SK-N-SH (cell line): Measurements from ENCODE around the gene UBE2G1.

Source experiments
- EP300 ChIP-seq, 2 experiments: IDR thresholded peaks; 2 replicates each; pipeline versions ENCODE4 v1.4.0 to v1.6.1; 2012; ENCODE audit warnings: borderline replicate concordance in 1 of 2, low read depth in 1 of 2, low read length in 1 of 2
- EZH2phosphoT487 ChIP-seq: fragments of 200-600 bp; sonication (generic); IDR thresholded peaks from 2 replicates; pipeline ENCODE4 v1.6.1; 2017; ENCODE audit warnings: low read depth, mixed run types, mild to moderate bottlenecking, antibody characterized with exemption, moderate library complexity, borderline replicate concordance
- FOXM1 ChIP-seq: IDR thresholded peaks from 2 replicates; pipeline ENCODE4 v1.4.0; 2012; ENCODE audit warnings: low read depth, mild to moderate bottlenecking
- JUND ChIP-seq: IDR thresholded peaks from 2 replicates; pipeline ENCODE4 v1.4.0; 2012
- NFIC ChIP-seq: IDR thresholded peaks from 2 replicates; pipeline ENCODE4 v1.4.0; 2012; ENCODE audit warnings: borderline replicate concordance
- PBX3 ChIP-seq: IDR thresholded peaks from 2 replicates; pipeline ENCODE4; 2012
- POLR2AphosphoS5 ChIP-seq: IDR thresholded peaks from 2 replicates; pipeline ENCODE4 v1.6.1; 2012; ENCODE audit warnings: low read depth, low read length
- RFX5 ChIP-seq: IDR thresholded peaks from 2 replicates; pipeline ENCODE4 v1.6.1; 2012; ENCODE audit warnings: mild to moderate bottlenecking, improper control_type of control experiment, low read length
- TEAD4 ChIP-seq: IDR thresholded peaks from 2 replicates; pipeline ENCODE4 v1.4.0; 2012; ENCODE audit warnings: mild to moderate bottlenecking, borderline replicate concordance; ENCODE audit not compliant: insufficient read depth
- TF ChIP-seq, protein P1 (sequence below): IDR thresholded peaks from 2 replicates; pipeline ENCODE4 v1.6.1; 2012; ENCODE audit warnings: mild to moderate bottlenecking, low read depth, low read length, moderate library complexity
- TF ChIP-seq, protein P2 (sequence below): fragments of 200-600 bp; sonication (generic); IDR thresholded peaks from 2 replicates; pipeline ENCODE4 v1.6.1; 2017; ENCODE audit warnings: antibody characterized with exemption, mild to moderate bottlenecking, moderate library complexity

DNA sequence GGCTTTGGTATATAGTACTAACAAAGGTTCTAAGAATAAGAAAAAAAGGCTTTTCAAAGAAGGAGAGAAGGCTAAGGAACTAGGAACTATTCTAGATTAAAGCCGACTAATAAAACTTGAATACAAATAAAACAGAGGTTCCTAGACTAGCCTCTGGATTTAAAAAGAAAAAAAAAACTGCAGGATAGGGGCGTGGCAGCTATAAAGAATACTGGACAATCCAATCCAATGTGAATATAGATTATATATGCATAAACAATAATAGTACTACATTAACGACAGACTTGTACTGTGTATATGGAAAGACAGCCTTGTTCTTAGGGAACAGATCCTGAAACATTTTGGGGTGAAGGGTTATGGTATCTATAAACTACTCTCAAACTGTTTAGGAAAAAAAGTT, 78.8 kb downstream of the UBE2G1 start:
- TF ChIP-seq, protein P1, sequence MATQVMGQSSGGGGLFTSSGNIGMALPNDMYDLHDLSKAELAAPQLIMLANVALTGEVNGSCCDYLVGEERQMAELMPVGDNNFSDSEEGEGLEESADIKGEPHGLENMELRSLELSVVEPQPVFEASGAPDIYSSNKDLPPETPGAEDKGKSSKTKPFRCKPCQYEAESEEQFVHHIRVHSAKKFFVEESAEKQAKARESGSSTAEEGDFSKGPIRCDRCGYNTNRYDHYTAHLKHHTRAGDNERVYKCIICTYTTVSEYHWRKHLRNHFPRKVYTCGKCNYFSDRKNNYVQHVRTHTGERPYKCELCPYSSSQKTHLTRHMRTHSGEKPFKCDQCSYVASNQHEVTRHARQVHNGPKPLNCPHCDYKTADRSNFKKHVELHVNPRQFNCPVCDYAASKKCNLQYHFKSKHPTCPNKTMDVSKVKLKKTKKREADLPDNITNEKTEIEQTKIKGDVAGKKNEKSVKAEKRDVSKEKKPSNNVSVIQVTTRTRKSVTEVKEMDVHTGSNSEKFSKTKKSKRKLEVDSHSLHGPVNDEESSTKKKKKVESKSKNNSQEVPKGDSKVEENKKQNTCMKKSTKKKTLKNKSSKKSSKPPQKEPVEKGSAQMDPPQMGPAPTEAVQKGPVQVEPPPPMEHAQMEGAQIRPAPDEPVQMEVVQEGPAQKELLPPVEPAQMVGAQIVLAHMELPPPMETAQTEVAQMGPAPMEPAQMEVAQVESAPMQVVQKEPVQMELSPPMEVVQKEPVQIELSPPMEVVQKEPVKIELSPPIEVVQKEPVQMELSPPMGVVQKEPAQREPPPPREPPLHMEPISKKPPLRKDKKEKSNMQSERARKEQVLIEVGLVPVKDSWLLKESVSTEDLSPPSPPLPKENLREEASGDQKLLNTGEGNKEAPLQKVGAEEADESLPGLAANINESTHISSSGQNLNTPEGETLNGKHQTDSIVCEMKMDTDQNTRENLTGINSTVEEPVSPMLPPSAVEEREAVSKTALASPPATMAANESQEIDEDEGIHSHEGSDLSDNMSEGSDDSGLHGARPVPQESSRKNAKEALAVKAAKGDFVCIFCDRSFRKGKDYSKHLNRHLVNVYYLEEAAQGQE, result no peak
- TF ChIP-seq FOXM1 (no peak), NFIC (no peak), JUND (no peak), PBX3 (no peak), TEAD4 (no peak), EZH2phosphoT487 (no peak), EP300 (IDR thresholded peaks at IDR 0.05; ENCODE audit: borderline replicate concordance in 1 of 2, low read depth in 1 of 2, low read length in 1 of 2) (no peak), POLR2AphosphoS5 (no peak), RFX5 (no peak)
- TF ChIP-seq, protein P2, sequence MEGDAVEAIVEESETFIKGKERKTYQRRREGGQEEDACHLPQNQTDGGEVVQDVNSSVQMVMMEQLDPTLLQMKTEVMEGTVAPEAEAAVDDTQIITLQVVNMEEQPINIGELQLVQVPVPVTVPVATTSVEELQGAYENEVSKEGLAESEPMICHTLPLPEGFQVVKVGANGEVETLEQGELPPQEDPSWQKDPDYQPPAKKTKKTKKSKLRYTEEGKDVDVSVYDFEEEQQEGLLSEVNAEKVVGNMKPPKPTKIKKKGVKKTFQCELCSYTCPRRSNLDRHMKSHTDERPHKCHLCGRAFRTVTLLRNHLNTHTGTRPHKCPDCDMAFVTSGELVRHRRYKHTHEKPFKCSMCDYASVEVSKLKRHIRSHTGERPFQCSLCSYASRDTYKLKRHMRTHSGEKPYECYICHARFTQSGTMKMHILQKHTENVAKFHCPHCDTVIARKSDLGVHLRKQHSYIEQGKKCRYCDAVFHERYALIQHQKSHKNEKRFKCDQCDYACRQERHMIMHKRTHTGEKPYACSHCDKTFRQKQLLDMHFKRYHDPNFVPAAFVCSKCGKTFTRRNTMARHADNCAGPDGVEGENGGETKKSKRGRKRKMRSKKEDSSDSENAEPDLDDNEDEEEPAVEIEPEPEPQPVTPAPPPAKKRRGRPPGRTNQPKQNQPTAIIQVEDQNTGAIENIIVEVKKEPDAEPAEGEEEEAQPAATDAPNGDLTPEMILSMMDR, result no peak
